Measurements from ENCODE around the gene TC2N.
"Not testable (repeated sequence)": the region's sequence is repeated elsewhere in the genome, so short reads cannot be mapped to it uniquely, and the experiment has no call there.

TC2N gene

GRCh38 chr14:91810699-91811098 lies 56.6 kb downstream of the TC2N start:
- FAIRE-seq (no peak), DNase-seq (ENCODE audit: insufficient read length, low spot score) (no peak)
- TF ChIP-seq POLR2A (IDR thresholded peaks at IDR 0.05; ENCODE audit: low read depth, low read length), result no peak

DNA sequence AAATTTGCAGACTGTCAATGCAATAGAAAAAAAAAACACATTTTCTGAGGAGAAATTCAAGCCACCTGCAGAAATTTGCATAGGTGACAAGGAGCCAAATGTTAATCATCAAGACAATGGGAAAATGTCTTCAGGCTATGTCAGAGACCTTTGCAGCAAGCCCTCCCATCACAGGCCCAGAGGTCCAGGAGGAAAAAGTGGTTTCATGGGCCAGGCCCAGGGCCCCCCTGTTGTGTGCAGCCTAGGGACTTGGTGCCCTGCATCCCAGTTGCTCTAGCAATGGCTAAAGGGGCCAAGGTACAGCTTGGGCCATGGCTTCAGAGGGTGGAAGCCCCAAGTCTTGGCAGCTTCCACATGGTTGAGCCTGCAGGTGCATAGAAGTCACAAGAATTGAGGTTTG lies 60.6 kb downstream of the TC2N start:
- no peak for TF ChIP-seq POLR2A (IDR thresholded peaks at IDR 0.05; ENCODE audit: low read depth, low read length)
- FAIRE-seq, result no peak

GRCh38 chr14:91806094-91806493 lies 61.2 kb downstream of the TC2N start:
- DNase-seq (ENCODE audit: insufficient read length, low spot score); FAIRE-seq: not testable (repeated sequence)

More for the DNA sequence above, 60.6 kb downstream of the TC2N start:
- DNase-seq (ENCODE audit: insufficient read length, low spot score), result no peak

GRCh38 chr14:91805659-91806058 lies 61.7 kb downstream of the TC2N start:
- TF ChIP-seq POLR2A (IDR thresholded peaks at IDR 0.05; ENCODE audit: low read depth, low read length), result no peak
- DNase-seq (ENCODE audit: insufficient read length, low spot score) (no peak), FAIRE-seq (no peak)

GRCh38 chr14:91801358-91801757 lies 66.0 kb downstream of the TC2N start:
- no peak for TF ChIP-seq POLR2A (IDR thresholded peaks at IDR 0.05; ENCODE audit: low read depth, low read length)

GRCh38 chr14:91796617-91797347 lies 70.6 kb downstream of the TC2N start:
- FAIRE-seq (no peak), DNase-seq (ENCODE audit: insufficient read length, low spot score) (no peak)
- TF ChIP-seq POLR2A (IDR thresholded peaks at IDR 0.05; ENCODE audit: low read depth, low read length), result no peak

More at GRCh38 chr14:91801358-91801757, 66.0 kb downstream of the TC2N start:
- DNase-seq (ENCODE audit: insufficient read length, low spot score) (no peak), FAIRE-seq (no peak)

GRCh38 chr14:91793704-91794103 lies 73.6 kb downstream of the TC2N start:
- no peak for DNase-seq (ENCODE audit: insufficient read length, low spot score)
- FAIRE-seq, result no peak
- no peak for TF ChIP-seq POLR2A (IDR thresholded peaks at IDR 0.05; ENCODE audit: low read depth, low read length)

GRCh38 chr14:91786188-91786587 lies 81.1 kb downstream of the TC2N start:
- no peak for TF ChIP-seq POLR2A (IDR thresholded peaks at IDR 0.05; ENCODE audit: low read depth, low read length)
- DNase-seq (ENCODE audit: insufficient read length, low spot score) (no peak), FAIRE-seq (no peak)

DNA sequence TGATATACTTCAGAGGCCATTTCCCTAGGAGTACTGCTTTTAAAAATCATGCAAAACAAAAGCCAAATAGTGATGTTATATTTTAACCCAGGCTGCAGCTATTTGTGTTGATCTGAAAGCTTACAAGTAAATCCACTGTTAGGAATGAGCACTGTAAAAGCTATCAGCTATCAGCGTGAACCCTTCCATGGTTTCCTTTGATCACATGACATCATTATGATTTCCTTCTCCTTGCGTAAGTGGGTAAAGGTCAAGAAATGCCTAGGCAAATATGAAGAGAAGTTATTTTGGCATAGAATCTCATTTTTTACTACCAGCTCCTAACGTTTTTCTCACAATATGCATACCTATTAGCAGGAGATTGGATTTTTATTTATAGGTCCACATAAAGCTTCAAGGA lies 86.9 kb downstream of the TC2N start:
- no peak for DNase-seq (ENCODE audit: insufficient read length, low spot score)
- FAIRE-seq, result no peak
- no peak for TF ChIP-seq POLR2A (IDR thresholded peaks at IDR 0.05; ENCODE audit: low read depth, low read length)

GRCh38 chr14:91778217-91778616 lies 89.1 kb downstream of the TC2N start:
- FAIRE-seq (no peak), DNase-seq (ENCODE audit: insufficient read length, low spot score) (no peak)
- no peak for TF ChIP-seq POLR2A (IDR thresholded peaks at IDR 0.05; ENCODE audit: low read depth, low read length)

DNA sequence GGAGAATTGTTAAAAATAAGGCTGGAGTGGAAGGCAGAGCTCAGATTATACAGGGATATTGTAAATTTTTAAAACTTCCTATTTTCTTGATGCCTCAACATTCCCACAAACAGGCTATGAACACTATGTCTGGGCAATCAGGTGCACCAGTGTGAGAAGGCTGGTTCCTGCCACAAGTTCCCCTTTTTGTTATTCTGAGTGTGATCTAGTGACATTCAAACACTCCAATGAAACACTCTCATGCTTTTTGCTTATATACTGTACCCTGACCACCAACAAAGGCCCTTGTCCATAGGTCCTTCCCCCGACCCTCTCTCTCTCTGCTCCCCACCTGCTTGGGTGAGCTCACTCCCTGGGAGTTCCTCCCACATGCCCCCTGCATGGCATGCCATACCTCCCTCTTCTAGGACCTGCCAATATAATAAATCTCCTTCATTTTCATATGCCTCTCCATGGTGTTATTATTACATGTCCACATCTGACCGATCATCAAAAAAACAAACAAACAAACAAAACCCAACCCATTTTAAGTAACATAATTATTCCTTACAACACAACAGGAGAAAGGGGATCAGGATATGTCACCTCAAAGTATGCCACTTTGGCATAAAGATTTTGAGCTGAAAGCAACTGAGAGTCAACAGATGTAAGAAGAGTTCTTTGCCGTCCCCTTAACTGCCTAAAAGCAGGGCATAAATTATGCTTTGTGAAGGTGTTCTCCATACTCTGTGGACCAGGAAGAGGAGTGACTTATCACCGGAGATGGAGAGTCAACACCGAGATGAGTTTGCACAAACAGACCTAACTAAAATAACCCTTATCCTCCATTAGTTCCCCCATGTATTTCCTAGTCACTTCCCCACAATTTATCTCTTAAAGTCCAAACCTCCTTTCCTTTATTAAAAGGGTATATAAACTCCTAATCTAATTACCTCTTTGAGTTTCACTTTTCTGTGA lies 92.9 kb downstream of the TC2N start:
- TF ChIP-seq POLR2A (IDR thresholded peaks at IDR 0.05; ENCODE audit: low read depth, low read length), result no peak

GRCh38 chr14:91770185-91770584 lies 97.2 kb downstream of the TC2N start:
- no peak for TF ChIP-seq POLR2A (IDR thresholded peaks at IDR 0.05; ENCODE audit: low read depth, low read length)
- FAIRE-seq (no peak), DNase-seq (ENCODE audit: insufficient read length, low spot score) (no peak)

More for the DNA sequence above, 92.9 kb downstream of the TC2N start:
- FAIRE-seq (no peak), DNase-seq (ENCODE audit: insufficient read length, low spot score) (no peak)

GRCh38 chr14:91755570-91756295 lies 111.6 kb downstream of the TC2N start:
- DNase-seq (ENCODE audit: insufficient read length, low spot score), result no peak
- FAIRE-seq, result peak; percentile 11
- TF ChIP-seq POLR2A (IDR thresholded peaks at IDR 0.05; ENCODE audit: low read depth, low read length), result no peak

GRCh38 chr14:91754819-91755218 lies 112.5 kb downstream of the TC2N start:
- DNase-seq (ENCODE audit: insufficient read length, low spot score) (no peak), FAIRE-seq (no peak)
- no peak for TF ChIP-seq POLR2A (IDR thresholded peaks at IDR 0.05; ENCODE audit: low read depth, low read length)

Measured in H54 (cell line).